HG03432 (cell line): ENCODE data around the gene TMEM200A.
A peak's percentile ranks its signal among the peaks of the same experiment; 100 is the strongest.
"Not testable (repeated sequence)": the region's sequence is repeated elsewhere in the genome, so short reads cannot be mapped to it uniquely, and the experiment has no call there.

Source experiments
- ATAC-seq: cut with Tn5 transposase; IDR thresholded peaks from one replicate; pipeline ENCODE4 v1.9.1; 2021; ENCODE audit warnings: mild to moderate bottlenecking, moderate library complexity; ENCODE audit not compliant: unreplicated experiment

The TMEM200A gene

GRCh38 chr6:130365166-130366106, at the start of gene TMEM200A:
TMEM200A (plus strand) TSS chr6:130366017; CDS start chr6:130440423, 74,406 bp downstream.
- peak; percentile 79 for ATAC-seq

DNA sequence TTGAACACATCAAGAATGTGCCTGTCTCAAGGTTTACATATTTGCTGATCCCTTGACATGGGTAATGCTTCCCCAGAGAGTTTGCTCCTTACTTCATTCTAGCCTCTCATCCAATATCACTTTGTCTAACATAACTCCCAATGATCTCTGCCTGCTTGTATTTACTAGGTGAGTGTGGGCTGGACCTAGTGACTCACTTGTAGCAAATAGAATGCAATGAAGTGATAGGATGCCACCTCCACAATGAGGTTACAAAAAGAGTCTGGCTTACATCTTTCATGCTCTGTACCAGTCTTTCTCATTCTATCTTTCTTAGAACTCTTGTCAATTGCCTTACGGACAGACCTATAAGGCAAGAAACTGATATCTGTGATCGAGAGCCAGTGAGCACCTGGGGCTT, 44.9 kb upstream of the TMEM200A start:
- no peak for ATAC-seq

GRCh38 chr6:130322673-130323268, 43.0 kb upstream of the TMEM200A start:
- peak; percentile 51 for ATAC-seq

DNA sequence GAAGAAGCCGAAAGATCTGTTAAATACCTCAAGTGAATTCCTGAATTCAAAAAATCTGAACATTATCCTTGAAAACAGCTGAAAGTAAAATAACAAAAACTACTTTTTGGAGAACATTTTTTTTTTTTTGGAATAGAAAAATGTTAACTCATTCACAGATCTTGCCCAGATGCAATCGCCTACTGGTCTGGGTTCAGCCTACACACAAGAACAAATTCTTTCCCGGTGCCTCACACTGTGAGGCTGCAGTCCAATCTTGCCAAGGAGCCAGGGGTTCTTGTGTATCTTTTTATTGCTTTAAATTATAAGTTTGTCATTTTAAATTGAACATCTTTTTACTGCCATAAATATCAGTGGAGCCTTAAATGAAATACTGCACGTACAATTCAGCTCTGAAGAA, 41.2 kb upstream of the TMEM200A start:
- no peak for ATAC-seq

- no peak for ATAC-seq
Measured at GRCh38 chr6:130326496-130326895, 39.3 kb upstream of the TMEM200A start.

- no peak for ATAC-seq
Measured at GRCh38 chr6:130337534-130337933, 28.3 kb upstream of the TMEM200A start.

DNA sequence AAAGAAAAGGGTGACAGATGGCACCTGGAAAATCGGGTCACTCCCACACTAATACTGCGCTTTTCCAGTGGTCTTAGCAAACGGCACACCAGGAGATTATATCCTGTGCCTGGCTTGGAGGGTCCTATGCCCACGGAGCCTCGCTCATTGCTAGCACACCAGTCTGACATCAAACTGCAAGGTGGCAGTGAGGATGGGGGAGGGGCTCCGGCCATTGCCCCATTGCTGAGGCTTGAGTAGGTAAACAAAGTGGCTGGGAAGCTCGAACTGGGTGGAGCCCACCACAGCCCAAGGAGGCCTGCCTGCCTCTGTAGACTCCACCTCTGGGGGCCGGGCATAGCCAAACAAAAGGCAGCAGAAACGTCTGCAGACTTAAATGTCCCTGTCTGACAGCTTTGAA, 19.5 kb upstream of the TMEM200A start:
- ATAC-seq, result not testable (repeated sequence)

DNA sequence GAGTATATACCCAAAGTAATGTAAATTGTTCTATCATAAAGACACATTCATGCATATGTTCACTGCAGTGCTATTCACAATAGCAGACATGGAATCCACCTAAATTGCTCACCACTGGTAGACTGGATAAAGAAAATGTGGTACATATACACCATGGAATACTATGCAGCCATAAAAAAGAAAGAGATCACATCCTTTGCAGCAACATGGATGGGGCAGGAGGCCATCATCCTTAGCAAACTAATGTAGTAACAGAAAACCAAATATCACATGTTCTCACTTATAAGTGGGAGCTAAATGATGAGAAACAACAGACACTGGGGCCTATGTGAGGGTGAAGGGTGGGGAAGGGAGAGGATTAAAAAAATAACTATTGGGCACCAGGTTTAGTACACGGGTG, 11.5 kb upstream of the TMEM200A start:
- ATAC-seq, result no peak

DNA sequence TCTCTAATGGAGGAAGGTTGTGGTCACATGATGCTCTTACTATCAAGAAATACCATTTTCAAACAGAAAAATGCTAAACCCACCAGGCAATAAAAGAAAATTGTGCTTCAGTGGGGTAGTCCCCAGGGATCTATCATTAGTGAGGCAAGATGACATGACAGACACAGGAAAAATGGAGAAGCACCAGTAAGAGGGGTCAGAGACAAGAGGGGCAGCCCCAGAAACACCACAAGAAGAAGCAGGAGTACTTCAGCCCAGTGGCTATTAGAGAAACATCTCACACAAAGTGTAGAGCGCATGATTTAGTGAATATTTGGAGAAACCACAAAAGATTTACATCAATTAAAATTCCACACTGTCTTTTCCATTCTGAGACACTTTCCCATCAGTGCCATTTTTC, 10.2 kb upstream of the TMEM200A start:
- ATAC-seq, result no peak

DNA sequence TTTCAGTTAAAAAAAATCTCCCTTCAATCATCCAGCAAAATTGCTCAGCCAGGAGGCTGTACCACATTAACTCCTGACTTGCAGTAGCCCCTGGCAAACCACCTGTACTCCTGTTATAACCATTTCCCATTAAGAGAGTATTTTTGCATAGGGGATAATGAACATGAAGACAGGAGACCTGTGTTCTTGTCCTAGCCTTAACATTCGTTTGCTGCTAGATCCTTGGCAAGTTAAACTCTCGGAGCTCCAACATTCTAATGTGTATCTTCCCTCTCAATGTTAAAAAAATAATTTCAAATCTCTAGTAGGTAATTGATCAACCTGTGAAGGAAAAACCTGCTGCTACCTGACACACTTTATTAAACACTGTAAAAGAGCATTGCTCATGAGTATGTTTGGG, 8.4 kb upstream of the TMEM200A start:
- ATAC-seq, result no peak

DNA sequence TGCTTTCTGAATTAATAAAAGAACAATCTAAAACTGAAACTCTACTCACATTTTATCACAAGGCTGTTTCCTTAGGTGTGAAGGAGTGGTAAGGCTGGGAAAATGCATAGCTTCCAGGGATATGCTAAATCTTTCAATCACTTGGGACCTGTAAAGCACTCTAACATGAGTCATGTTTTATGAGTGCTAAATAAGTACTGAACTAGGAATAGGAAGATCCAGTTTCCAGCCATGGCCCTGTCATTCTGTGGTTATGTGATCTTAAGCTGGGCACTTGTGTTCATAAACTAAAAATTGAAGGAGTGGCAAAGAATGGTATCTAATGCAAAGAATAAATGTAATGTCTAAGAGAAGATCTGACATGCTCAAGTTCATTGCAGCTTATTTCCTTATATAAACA, 6.1 kb upstream of the TMEM200A start:
- ATAC-seq, result no peak

DNA sequence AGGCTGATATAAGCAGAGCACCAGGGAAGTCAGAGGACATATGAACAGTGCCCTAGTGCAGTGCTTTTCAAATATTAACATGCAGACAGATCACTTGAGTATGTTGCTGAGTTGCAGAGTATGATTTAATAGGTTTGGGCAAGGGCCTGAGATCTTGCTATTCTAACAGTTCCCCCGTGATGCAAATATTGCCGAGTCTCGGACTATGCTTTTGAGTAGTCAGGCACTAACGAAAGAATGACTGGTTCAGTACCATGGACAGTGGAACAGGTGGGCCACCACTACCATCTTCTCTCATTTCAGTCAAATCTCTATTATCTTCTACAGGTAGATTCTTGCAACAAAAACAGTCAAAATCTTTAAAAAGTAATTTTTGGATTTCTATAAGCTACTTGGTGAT, 3.7 kb upstream of the TMEM200A start:
- no peak for ATAC-seq

DNA sequence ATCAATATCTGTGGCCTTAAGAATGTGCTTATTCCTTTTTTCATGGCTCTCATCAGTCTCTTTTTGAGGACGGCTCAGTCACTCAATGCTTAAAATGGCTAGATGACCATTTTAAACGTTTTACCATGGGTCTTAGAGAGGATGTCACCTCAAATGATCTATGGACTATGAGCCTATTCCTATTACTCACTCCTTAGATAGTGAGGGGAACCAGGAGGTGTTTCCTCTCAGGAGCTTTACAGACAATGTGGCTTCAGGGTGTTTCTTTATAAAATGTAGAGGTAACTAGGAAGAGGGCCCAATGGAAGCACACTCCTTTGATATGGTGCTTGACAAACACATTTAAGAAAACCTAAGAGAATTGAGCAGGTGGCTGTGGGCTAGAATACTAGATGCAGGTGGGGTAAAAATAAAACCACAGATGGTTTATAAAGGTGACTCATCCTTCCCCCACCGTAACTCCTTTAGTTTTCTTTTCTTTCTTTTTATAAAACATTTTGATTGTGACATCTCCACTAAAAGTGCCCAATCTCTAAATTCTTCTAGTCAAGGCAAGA, 1.5 kb upstream of the TMEM200A start:
- ATAC-seq, result no peak

DNA sequence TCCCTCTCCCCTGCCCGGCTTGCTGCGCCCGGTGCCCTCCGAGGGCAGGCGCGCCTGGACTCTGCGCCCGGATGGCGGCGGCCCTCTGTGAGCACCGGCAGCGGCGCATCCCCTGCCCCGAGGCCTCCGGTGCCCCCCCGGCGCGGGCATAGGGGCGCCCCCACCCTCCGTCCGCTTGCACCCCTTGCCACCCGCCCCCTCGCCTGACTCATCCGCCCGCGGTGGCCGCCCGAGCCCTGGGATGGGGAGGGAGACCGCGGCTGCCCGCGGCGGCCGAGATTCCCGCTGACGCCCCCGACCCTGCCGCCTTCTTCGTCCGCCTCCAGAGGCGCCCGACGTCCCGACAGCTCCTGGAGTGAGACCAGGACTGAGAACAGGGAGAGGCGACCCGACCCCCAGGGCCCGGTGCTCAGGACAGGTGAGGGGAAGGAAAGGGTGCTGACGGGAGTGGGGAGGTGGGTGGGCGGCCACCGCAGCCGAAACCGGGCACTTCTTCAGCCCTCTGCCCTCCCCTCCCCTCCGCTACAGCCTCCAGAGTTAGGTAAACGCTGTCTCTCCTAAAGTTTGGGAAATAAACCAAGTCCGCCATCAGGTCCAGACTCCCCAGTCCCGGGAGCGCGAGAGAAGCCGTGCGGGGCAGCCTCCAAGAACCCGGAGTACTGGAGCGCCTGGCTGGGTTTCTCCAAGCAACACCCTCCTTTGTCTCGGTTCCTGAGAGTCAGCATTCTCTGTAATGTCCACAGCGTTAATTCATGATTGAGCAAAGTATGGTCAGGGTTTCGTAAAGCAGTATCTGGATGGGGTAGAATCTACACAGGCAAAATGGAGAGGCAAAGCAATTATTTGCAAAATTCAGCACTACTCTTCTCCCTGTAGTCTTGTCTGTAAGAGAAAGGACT, 539 bp downstream of the TMEM200A start:
- ATAC-seq, result peak; percentile 40

DNA sequence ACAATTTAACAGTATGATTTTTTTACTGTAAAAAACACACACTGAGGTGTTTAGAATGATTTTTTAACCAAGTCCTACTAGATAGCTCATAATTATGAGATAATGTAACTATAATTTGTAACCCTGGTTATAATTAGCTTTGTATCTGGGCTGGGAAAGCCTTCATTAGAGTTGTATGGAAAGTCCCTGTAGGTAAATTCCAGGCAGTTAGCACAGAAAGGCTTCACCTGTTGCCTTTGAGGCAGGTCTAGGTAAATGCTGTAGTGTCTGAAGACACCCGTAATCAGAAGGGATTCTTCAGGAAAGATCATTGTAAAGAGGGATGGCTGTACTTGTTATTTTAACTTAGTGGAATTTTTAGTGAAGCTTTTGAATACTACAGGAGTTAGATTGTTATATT, 1.9 kb downstream of the TMEM200A start:
- ATAC-seq, result no peak

GRCh38 chr6:130368576-130368975, 2.8 kb downstream of the TMEM200A start:
- no peak for ATAC-seq

GRCh38 chr6:130369831-130370230, 4.0 kb downstream of the TMEM200A start:
- no peak for ATAC-seq

DNA sequence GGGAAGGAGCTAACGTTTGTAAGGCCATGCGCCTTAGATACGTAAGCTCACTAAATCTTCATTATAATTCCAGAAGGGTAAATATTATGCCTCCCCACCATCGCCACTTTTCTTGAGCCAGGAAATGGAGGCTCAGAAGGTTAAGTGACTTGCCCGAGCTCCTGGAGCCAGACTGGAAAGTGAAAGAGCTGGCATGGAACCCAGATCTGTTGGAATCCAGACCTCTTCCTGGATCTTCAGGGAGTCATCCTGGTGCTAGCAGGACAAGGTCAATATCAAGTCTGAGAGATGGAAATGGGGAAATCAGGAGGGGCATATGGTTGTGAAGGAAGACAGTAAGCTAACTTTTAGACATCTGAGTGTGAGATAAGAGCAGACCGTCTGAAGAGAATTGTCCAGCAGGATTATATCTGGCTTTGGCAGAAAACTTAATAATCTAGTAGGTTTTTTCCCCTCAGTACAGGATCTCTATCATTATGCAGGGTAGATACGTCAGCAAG, 6.2 kb downstream of the TMEM200A start:
- ATAC-seq, result no peak

DNA sequence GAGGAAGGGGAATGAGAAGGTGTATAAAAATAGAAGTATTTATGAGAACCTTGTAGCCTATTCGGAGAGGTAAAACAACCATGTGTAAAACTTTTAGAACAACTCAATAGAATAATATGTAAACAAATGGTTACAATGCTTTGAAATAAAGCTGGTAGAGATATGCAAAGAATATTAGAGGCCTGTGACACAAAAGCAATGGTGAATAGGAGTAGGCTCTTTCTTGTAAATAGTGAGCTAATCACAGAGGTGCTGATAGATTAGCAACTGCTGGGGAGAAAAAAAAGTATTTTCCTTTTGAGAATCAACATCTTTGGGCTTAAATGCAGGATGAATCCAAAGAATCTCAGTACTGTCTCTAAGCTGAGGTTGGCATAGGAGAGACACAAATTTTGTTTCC, 7.0 kb downstream of the TMEM200A start:
- ATAC-seq, result no peak

DNA sequence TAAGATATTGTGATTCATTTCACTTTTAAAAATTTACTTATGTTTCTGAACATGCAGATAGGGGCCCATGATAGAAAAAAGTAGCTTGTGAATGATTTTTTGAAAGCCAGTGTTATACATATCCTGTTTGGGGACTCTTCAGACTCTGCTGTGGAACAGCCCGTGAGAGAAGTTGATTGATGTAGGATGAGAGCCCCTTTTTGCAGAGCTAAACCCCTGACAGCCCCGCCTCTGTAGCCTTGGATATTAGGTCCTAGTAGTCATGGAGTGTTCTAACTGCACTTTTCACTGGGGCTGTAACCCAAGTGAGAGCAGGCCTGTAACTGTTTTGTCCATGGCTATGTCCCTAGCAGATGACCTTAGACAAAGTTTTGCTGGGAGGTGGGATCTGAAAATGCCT, 8.2 kb downstream of the TMEM200A start:
- ATAC-seq, result no peak

GRCh38 chr6:130376936-130377335, 11.1 kb downstream of the TMEM200A start:
- no peak for ATAC-seq
